GM12872 (cell line): ENCODE data around the gene ASIC3.

ENCODE experiments used
- TF ChIP-seq, protein P1 (sequence below): IDR thresholded peaks from 3 replicates; pipeline ENCODE4 v1.5.1; 2011; ENCODE audit warnings: low read depth, mild to moderate bottlenecking, low read length, moderate library complexity; ENCODE audit not compliant: insufficient read depth

ASIC3 gene

DNA sequence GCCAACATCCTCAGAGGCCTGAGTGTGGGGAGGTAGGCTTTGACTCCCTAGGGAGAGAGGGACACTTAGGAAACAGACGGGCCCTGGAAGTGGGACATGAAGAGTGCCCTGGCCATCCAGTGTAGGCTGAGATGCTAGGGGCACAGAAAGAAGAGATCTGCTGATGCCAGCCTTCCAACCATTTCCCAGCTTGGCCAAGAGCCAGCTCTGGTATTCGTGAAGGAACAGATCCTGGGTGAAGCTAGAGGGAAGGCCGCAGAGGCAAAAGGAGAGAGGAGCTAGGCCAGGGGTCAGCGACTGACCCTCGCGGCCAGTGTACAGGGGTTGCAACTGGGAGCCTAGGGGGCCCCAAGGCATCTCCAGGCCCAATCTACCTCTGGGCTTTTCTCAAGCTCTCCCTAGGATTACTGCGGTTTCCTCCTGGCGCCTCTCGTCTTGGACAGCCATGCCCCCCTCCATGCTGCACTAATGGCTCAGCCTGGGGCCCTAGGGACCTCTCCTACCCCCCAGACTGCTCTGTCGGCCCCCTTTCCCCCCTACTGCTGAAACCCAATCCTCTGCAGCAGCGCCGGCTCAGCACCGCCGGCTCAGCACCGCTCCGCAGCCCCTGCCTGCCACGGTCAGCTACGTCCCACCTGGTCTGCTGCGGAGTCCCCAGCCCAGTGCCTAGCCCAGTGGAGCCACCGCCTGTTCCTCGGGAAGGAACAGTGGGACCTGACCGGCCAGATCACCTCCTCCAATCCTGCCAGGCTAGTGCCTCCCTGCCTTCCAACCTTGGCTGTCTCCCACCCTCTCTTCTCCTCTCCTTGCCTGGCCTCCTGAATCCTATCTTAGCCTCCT is at the start of gene ASIC3:
ASIC3 (plus strand) TSS at position 556 of the 840 bp plus-strand sequence. CDS start 355 bp downstream, outside the sequence.
- TF ChIP-seq, protein P1, sequence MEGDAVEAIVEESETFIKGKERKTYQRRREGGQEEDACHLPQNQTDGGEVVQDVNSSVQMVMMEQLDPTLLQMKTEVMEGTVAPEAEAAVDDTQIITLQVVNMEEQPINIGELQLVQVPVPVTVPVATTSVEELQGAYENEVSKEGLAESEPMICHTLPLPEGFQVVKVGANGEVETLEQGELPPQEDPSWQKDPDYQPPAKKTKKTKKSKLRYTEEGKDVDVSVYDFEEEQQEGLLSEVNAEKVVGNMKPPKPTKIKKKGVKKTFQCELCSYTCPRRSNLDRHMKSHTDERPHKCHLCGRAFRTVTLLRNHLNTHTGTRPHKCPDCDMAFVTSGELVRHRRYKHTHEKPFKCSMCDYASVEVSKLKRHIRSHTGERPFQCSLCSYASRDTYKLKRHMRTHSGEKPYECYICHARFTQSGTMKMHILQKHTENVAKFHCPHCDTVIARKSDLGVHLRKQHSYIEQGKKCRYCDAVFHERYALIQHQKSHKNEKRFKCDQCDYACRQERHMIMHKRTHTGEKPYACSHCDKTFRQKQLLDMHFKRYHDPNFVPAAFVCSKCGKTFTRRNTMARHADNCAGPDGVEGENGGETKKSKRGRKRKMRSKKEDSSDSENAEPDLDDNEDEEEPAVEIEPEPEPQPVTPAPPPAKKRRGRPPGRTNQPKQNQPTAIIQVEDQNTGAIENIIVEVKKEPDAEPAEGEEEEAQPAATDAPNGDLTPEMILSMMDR = no peak

DNA sequence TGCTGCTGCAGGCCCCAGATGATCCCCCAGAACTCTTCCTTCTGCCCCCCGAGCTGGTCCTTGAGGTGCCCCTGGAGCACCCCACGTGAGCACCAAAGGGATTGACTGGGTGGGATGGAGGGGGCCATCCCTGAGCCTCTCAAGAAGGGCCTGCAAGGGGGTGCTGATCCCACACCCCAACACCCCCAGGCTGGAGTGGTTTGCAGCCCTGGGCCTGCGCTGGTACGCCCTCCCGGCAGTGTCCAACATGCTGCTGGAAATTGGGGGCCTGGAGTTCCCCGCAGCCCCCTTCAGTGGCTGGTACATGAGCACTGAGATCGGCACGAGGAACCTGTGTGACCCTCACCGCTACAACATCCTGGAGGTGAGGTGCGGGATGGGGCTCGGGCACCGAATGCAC is 49.3 kb upstream of the ASIC3 start:
- TF ChIP-seq, protein P1 = no peak

DNA sequence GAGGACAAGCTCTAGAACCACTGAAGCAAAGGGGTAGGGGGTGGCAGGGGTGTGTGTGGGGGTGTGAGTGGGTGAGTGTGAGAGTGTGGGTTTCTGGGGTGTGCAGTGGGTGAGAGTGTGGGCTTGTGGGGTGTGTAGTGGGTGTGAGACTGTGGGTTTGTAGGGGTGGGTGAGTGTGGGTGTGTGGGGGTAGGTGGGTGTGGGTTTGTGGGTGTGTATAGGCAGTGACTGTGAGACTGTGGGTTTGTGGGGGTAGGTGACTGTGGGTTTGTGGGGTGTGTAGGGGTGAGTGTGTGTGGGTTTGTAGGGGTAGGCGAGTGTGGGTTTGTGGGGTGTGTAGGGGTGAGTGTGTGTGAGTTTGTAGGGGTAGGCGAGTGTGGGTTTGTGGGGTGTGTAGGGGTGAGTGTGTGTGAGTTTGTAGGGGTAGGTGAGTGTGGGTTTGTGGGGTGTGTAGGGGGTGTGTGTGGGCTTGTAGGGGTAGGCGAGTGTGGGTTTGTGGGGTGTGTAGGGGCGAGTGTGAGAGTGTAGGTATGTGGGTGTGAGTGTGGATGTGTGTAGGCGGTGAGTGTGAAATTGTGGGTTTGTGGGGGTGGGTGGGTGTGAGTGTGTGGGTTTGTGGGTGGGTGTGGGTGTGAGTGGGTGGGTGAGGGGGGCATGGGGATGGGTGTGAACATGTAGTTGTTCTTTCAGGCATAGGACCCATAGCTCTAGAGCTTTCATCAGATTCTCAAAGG is 48.7 kb upstream of the ASIC3 start:
- TF ChIP-seq, protein P1 = no peak

DNA sequence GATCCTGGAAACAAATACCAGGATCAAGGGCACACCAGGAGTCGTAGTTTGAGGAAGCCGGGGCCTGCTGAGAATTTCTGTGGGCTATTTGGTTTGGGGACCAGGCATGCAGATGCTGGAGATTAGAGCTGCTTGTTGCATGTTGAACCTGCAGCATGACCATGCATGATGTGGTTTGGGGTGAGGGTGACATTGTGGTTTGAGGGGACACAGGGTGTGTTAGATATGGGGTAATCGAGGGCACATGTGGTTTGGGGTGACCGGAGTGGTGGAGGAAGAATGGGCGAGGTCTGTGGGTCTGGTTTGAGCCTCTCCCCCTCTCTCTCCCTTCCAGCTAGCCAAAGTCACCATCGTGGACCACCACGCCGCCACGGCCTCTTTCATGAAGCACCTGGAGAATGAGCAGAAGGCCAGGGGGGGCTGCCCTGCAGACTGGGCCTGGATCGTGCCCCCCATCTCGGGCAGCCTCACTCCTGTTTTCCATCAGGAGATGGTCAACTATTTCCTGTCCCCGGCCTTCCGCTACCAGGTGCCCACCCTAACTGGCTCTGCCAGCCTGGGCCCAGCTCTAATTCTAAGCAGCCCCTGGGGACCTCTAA is 47.3 kb upstream of the ASIC3 start:
- TF ChIP-seq, protein P1 = no peak

DNA sequence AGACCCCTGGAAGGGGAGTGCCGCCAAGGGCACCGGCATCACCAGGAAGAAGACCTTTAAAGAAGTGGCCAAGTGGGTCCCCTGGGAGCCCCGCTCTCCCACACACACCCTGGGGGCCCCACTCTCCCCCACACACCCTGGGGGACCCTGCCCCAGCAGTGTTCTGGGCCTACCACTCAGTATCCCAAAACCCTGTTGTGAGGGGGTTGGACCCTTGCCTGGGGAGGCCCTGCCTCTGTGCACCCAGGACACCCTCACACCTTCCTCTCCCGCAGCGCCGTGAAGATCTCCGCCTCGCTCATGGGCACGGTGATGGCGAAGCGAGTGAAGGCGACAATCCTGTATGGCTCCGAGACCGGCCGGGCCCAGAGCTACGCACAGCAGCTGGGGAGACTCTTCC is 46.8 kb upstream of the ASIC3 start:
- TF ChIP-seq, protein P1 = no peak

DNA sequence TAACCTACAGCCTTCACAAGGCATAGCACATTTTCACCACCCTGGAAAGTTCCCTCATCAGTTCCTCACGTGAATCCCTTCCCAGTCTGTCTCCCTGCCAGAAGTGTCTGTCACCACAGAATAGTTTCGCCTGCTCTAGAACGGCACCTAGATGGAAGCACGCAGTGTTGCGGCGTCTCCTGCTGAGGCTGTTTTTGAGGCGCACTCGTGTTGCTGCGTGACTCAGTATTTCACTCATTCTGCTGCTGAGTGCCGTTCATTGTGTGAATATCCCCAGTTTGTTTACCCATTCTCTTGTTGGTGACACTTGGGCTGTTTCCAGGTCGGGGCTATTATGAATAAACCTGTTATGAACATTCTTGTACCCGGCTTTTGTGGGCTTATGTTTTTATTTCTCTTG is 44.8 kb upstream of the ASIC3 start:
- TF ChIP-seq, protein P1 = no peak

DNA sequence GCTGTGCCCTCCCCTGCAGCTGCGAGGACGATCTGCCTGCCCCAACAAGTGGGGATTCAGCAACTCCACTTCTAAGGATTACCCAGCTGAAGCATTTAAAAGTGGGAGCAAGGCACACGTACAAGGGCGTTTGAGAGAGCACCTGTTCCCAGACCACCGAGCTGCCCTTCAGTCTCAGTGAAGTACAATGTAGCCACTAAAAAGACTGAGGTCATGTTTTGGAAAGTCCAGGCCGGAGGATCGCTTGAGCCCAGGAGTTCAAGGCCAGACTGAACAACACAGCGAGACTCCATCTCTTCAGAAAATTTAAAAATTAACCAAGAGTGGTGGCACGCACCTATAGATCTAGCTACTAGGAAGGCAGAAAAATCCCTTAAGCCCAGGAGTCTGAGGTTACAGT is 42.8 kb upstream of the ASIC3 start:
- TF ChIP-seq, protein P1 = no peak
